Ovary (tissue), 9 donors: Measurements from ENCODE around the gene SMIM44. TPM values are rescaled to one million over a fixed set of nuclear protein-coding genes. Genes with fewer than 3 reads are reported as not detected.
A peak's percentile ranks its signal among the peaks of the same experiment; 100 is the strongest.

Experiments
- DNase-seq, 5 donors: peaks; one replicate each; pipeline ENCODE4 v3.0.0-alpha.2; 2019 to 2020
- H3K27ac ChIP-seq, 2 donors: fragments of 200-600 bp; one replicate each; pipeline versions ENCODE4 v1.5.1 to v1.8.0; 2019 to 2022
- H3K27me3 ChIP-seq: fragments of 200-600 bp; one replicate; pipeline ENCODE4 v1.8.0; 2022
- H3K36me3 ChIP-seq: fragments of 200-600 bp; sonication (generic); one replicate; pipeline ENCODE4 v1.5.1; 2019
- H3K4me1 ChIP-seq: one replicate; pipeline ENCODE4 v1.8.1; 2013; ENCODE audit warnings: mild to moderate bottlenecking, moderate library complexity; ENCODE audit not compliant: insufficient read depth
- H3K4me3 ChIP-seq: fragments of 200-600 bp; sonication (generic); one replicate; pipeline ENCODE4 v1.5.1; 2017
- H3K9me3 ChIP-seq, 2 donors: fragments of 200-600 bp in 1 of 2; sonication (generic) in 1 of 2; one replicate each; pipeline versions ENCODE4 v1.5.1 to v1.8.1; 2013 to 2019; ENCODE audit warnings: mild to moderate bottlenecking in 1 of 2, moderate library complexity in 1 of 2
- CTCF ChIP-seq, 3 donors: fragments of 450-650 bp in 2 of 3; fragments of 200-600 bp in 1 of 3; IDR thresholded peaks; one replicate each; pipeline versions ENCODE4 v1.5.1 to v1.8.0; 2016 to 2022; ENCODE audit warnings: antibody characterized with exemption in 3 of 3, mild to moderate bottlenecking in 1 of 3
- EP300 ChIP-seq: sonication (generic); formaldehyde crosslinking; IDR thresholded peaks from one replicate; pipeline ENCODE4 v1.6.1; 2017; ENCODE audit warnings: antibody characterized with exemption
- POLR2A ChIP-seq: fragments of 450-650 bp; IDR thresholded peaks from one replicate; pipeline ENCODE4 v1.6.1; 2017; ENCODE audit warnings: antibody characterized with exemption, mild to moderate bottlenecking, moderate library complexity
- WGBS, 3 donors: extraction: QIAGEN DNeasy Blood & Tissue Kit in 1 of 3; methylation state at CpG; one replicate each; pipeline versions ENCODE4 v1.1.5 to v1.1.7; 2013 to 2017; 5-methylcytosine and 5-hydroxymethylcytosine counted together
- intact Hi-C, 4 donors: fragments of 100-400 bp; cut with DNase I; formaldehyde crosslinking; loops; one replicate each; pipeline versions ENCODE4 v1.11.0 to v1.15.1; 2022 to 2023
- polyA plus RNA-seq, 2 donors: library from polyadenylated mRNA; stranded (reverse); fragments of 200-250 nt in 1 of 2; fragments of 350-450 nt in 1 of 2; fragmentation: Illumina TruSeq in 1 of 2; extraction: RNeasy Lipid Tissue Mini Kit (QIAGEN cat#74804) in 1 of 2; gene quantifications; one replicate each; pipeline ENCODE4 v1.2.3, GENCODE V29; 2013 to 2014
- total RNA-seq, 7 donors: library from RNA; depleted of rRNA in 2 of 7; stranded (reverse); fragments of >200 nt in 2 of 7; fragmentation: NEBNext Ultra II Directional in 3 of 7; extraction: Animal tissue kit (Norgen Biotek cat#: 25700) in 3 of 7; gene quantifications; one replicate each; pipeline versions ENCODE4 v1.1.0 to v1.2.4, GENCODE V29; 2016 to 2023
- donor health status: DM: no; HTN: no; CAD: no; lungs with moderate emphysema.
- donor health status: DM: no; HTN: no; CAD: no.
- donor health status: Bipolar disorder and iron deficiency.
- donor health status: DM: yes; HTN: yes; CAD: no.
- donor health status: DM: no; HTN: no; CAD: no.
- donor health status: DM: yes; HTN: yes; CAD: no.

The SMIM44 gene
- total and polyA plus RNA-seq, 9 donors = 0.92 TPM; not detected in 8

- peak overlapping the region in 1 of 2 donors; percentile 46 for H3K27ac ChIP-seq
- peaks cover 9% of the 10 kb centered on the region for H3K4me1 ChIP-seq
- 24 to 26% (median 25%) methylated on average over 26 to 31 of the region's 31 CpGs for WGBS, 3 donors
These were observed 24.3 kb upstream of the SMIM44 start for GRCh38 chr19:3507371-3508120.

GRCh38 chr19:3506384-3507340 is 23.4 kb upstream of the SMIM44 start:
- WGBS, 3 donors = 1% methylated on average over 42 to 66 of the region's 69 CpGs
- H3K4me1 ChIP-seq = peaks cover 9% of the 10 kb centered on the region
- intact Hi-C loops = no loop called here

More at GRCh38 chr19:3507371-3508120, 24.3 kb upstream of the SMIM44 start:
- Histone ChIP-seq H3K4me3 (peak overlapping the region; percentile 80), H3K9me3 (no peaks in the 10 kb centered on the region), H3K36me3 (no peaks in the 10 kb centered on the region), H3K27me3 (no peaks in the 10 kb centered on the region)
- intact Hi-C loops = no loop called here
- TF ChIP-seq POLR2A = no peak
- no peak for TF ChIP-seq EP300
- TF ChIP-seq CTCF (IDR thresholded peaks at IDR 0.05) = no peak
- DNase-seq = peak in 3 of 5 donors; percentile 51 to 59 (median 56)

GRCh38 chr19:3505598-3506383 is 22.6 kb upstream of the SMIM44 start, which contains the start of gene FZR1:
FZR1 (plus strand) TSS chr19:3506311; CDS start chr19:3522990, 16,679 bp downstream.
- peak within 1 kb of the TSS; percentile 80 for H3K4me3 ChIP-seq
- DNase-seq = peak; percentile 99
- H3K27ac ChIP-seq = peak within 1 kb of the TSS; percentile 46 to 80
- TF ChIP-seq POLR2A (peak; percentile 69), EP300 (no peak), CTCF (IDR thresholded peaks at IDR 0.05) (no peak)
- intact Hi-C loops = no loop called here
- WGBS, 3 donors = 1 to 2% (median 2%) methylated on average over 56 to 79 of the region's 79 CpGs
- no peaks in the 10 kb centered on the region for H3K36me3 ChIP-seq
- no peaks in the 10 kb centered on the region for H3K9me3 ChIP-seq
- no peaks in the 10 kb centered on the region for H3K27me3 ChIP-seq
- peaks cover 10% of the 10 kb centered on the region for H3K4me1 ChIP-seq

More at GRCh38 chr19:3506384-3507340, 23.4 kb upstream of the SMIM44 start:
- H3K36me3 ChIP-seq = no peaks in the 10 kb centered on the region
- peak in 4 of 5 donors; percentile 53 to 74 (median 66) for DNase-seq
- no peaks in the 10 kb centered on the region for H3K27me3 ChIP-seq
- H3K9me3 ChIP-seq = no peaks in the 10 kb centered on the region
- H3K27ac ChIP-seq = peak overlapping the region; percentile 46 to 80
- TF ChIP-seq EP300 = no peak
- TF ChIP-seq POLR2A = no peak
- TF ChIP-seq CTCF (IDR thresholded peaks at IDR 0.05) = no peak
- peak overlapping the region; percentile 80 for H3K4me3 ChIP-seq

GRCh38 chr19:3504735-3505134 is 21.5 kb upstream of the SMIM44 start:
- H3K27ac ChIP-seq = no peak overlapping the region
- H3K4me1 ChIP-seq = peaks cover 12% of the 10 kb centered on the region
- H3K9me3 ChIP-seq = no peaks in the 10 kb centered on the region

More at GRCh38 chr19:3504735-3505134, 21.5 kb upstream of the SMIM44 start:
- Histone ChIP-seq H3K4me3 (no peak overlapping the region), H3K27me3 (no peaks in the 10 kb centered on the region), H3K36me3 (no peaks in the 10 kb centered on the region)
- no peak for DNase-seq
- 79 to 85% (median 83%) methylated on average over 5 of the region's 5 CpGs for WGBS, 3 donors
- intact Hi-C loops = no loop called here
- TF ChIP-seq EP300 (no peak), POLR2A (no peak), CTCF (IDR thresholded peaks at IDR 0.05) (no peak)
